Vagina (tissue), 2 donors: Measurements from ENCODE around the gene TRIM31.

ENCODE experiments used
- POLR2A ChIP-seq, 2 donors: fragments of 450-650 bp; IDR thresholded peaks; one replicate each; pipeline ENCODE4 v1.6.1; 2017; ENCODE audit warnings: antibody characterized with exemption in 2 of 2, mild to moderate bottlenecking in 2 of 2, moderate library complexity in 2 of 2
- POLR2AphosphoS5 ChIP-seq, 2 donors: sonication (generic); formaldehyde crosslinking; IDR thresholded peaks; one replicate each; pipeline ENCODE4 v1.9.0; 2017; ENCODE audit warnings: antibody characterized with exemption in 2 of 2, mild to moderate bottlenecking in 2 of 2, low read depth in 1 of 2; ENCODE audit not compliant: insufficient read depth in 1 of 2
- TF ChIP-seq, protein P1 (sequence below), 3 experiments: fragments of 450-650 bp in 2 of 3; fragments of 200-600 bp in 1 of 3; sonication (generic) in 1 of 3; IDR thresholded peaks; one replicate each; pipeline ENCODE4 v1.5.1; 2017 to 2019; ENCODE audit warnings: antibody characterized with exemption in 3 of 3, mild to moderate bottlenecking in 2 of 3, moderate library complexity in 2 of 3

DNA sequence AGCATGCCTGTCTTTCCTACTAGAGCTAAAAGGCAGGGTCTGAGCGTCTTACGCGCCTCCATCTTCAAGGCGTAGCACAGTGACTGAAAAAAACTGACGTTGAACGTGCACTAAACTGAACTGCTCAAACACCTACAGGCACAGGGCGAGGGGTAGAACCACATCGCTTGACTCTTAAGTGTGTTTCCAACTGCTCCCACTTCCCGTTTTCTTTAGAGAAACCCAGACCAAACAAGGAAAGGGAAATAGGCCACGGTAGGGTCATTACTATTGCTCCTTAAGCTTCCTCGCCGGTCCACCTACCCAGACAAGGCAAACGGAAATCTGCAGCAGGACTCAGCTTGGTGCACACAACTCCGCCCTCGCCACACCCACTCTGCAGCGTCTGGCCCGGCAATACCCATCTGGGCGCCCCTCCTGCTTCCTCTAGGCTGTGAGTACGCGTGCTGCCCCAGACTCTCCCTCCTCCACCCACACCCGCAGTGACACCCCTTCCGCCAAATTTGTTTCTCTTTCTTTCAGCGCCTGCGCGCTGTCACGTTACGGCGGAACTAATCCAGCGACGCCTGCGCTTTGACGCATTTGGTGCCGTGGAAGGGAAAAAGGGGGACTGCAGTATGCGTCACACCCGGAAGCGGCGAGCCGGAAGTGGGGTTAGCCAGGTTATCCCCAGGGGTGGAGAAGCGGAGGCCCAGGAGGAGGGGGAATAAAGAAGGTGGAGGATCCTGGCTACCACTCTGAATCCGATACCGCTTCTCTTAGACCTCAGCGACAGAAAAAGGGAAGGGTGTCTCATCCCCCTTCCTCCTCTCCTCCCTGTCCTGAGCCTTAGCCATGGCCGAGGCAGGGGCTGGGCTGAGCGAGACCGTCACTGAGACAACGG, 46.1 kb downstream of the TRIM31 start, which contains the start of gene PPP1R11:
- TF ChIP-seq, protein P1, sequence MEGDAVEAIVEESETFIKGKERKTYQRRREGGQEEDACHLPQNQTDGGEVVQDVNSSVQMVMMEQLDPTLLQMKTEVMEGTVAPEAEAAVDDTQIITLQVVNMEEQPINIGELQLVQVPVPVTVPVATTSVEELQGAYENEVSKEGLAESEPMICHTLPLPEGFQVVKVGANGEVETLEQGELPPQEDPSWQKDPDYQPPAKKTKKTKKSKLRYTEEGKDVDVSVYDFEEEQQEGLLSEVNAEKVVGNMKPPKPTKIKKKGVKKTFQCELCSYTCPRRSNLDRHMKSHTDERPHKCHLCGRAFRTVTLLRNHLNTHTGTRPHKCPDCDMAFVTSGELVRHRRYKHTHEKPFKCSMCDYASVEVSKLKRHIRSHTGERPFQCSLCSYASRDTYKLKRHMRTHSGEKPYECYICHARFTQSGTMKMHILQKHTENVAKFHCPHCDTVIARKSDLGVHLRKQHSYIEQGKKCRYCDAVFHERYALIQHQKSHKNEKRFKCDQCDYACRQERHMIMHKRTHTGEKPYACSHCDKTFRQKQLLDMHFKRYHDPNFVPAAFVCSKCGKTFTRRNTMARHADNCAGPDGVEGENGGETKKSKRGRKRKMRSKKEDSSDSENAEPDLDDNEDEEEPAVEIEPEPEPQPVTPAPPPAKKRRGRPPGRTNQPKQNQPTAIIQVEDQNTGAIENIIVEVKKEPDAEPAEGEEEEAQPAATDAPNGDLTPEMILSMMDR (IDR thresholded peaks at IDR 0.05): no peak
- TF ChIP-seq POLR2A (IDR thresholded peaks at IDR 0.05) (peak in 1 of 2 donors; percentile 65), POLR2AphosphoS5 (IDR thresholded peaks at IDR 0.05; ENCODE audit: insufficient read depth in 1 of 2, low read depth in 1 of 2) (peak; percentile 98 to 100)
